Kidney capillary endothelial cell (primary cell): ENCODE data around the gene OTOF.

Experiments used
- DNase-seq: peaks from one replicate; pipeline ENCODE4 v3.0.0-alpha.2; 2018; ENCODE audit warnings: low spot score

The OTOF gene

DNA sequence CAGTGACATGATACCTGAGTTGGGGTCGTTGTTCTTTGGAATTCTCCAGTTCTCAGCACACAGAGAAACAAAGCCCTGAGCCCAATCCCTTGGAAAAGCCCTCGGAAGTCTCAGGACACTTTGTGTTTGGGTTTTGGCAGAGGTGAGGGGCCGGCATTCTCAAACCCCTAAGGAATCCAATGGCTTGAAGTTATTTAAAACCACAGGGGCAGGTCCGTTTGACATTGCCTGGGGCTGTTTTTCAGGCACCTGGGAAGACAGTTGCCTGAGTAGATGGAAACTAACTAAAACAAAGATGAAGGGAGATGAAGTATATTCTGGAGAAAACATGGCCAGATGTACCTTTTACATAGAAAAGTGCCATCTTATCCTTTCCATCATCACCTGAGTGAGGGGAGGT, 22.5 kb upstream of the OTOF start:
- DNase-seq = no peak

DNA sequence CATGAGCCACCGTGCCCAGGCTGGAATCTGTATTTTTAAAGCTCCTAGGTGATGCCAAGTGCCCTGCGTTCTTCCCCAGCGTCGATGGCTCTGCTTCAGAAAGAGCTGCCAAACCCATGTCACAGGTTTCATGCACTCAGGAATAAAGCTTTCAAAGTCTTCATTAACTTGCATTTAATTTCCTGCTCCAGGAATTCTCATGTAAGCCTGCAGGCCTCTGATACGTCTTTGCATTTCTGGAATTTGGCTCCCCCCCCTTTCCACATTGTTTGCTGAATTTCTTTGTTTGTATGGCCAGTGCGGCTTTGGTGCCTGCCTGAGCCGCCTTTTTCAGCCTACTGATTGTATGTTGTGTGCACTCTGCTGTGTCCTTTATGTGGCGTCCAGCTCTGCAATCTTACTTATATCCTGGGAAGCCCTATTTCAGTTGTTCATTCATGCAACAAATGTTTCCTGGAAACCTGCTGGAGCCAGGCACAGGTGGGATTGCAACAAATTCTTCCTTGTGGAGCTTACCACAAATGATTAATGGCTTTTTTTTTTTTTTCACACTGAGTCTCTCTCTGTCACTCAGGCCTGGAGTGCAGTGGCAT, 17.9 kb upstream of the OTOF start:
- no peak for DNase-seq

DNA sequence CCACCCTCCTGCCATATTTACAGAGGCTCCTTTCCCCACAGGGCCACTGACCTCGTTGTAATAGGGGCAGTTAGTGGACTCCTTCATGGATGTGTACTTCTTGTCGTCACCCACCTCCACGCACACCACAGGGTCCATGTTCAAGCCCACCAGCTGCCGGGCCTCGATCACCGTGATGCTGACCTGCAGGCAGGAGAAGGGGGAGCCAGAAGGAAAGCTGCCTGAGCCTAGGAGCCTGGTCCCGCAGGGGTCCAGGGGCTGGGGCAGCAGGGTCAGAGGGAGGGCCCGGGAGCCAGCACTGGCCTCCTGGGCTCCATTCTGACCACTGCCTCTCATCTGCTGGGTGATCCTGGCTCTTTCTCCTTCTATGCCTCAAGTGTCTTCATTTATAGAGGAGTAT, 17.0 kb upstream of the OTOF start:
- DNase-seq = no peak

DNA sequence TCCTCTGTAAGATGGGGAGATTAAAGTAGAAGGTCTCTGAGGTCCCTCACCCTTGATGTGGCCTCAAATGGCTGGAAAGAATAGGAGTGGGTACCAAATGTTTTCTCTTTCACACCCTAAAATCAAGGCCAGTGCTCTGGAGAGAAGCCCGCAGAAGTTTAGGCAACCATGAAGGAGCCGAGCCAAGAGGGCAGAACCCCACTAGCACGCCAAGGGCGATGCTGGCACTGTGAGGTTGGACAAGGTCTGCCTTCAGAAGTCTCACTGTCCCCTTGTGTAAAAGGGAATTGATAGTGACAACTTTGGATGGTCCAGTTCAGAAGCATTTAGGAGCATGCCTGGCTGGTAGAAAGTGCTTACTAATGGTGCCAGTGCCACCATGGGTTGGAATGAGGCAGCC, 16.3 kb upstream of the OTOF start:
- no peak for DNase-seq

DNA sequence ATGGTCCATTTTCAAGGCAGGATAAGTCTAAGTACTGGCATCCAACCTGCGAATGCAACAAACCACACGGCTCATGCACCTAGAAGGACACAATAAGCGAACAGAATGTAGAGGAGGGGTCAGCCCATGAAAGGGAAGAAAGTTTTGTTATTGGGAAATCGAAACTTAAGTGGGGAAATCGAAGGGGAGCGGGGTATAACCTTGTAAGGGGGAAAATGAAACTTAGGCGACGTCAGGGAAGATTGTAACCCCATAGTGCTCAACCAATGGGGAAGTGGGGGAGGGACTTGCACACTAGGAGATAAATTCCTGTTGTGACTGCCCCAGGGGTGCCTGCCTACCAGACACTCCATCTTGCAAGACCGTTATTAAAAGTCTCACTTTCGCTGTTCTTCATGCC, 15.6 kb upstream of the OTOF start:
- DNase-seq = no peak

DNA sequence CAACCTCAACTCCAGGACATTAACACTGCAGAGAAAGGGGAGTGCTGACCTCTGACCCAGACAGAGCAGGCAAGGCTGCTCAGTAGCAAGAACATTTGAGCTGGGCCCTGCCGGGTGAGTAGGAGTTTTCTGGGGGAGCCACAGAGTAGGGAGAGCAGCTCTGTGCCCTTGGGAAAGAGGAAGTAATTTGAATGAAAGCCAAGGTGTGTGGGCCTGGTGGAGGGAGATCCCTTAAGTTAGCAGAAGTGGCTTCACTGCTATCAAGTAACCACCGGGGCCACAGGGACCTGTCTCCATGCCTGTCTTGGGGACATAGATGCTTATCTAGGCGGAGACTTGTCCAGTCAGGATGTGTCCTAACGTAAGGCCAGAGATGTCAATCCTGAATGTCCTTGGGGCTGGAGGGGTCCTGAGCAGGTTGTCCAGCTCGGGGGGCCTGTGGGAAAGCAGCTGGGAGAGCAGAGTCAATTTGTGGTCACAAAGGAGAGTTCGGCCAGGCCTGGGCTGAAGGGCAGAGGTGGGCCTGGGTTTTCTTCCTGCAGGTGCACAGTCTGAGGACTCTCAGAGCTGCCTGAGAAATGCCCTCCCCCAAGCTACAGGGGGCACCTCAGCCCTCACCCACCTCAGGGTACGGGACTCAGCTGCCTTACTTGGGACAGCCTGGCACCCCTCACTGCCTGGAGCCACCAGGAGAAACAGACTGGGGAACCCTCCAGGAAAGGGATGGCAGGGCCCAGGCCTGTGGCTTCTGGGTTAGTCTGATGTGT, 15.0 kb upstream of the OTOF start:
- no peak for DNase-seq

DNA sequence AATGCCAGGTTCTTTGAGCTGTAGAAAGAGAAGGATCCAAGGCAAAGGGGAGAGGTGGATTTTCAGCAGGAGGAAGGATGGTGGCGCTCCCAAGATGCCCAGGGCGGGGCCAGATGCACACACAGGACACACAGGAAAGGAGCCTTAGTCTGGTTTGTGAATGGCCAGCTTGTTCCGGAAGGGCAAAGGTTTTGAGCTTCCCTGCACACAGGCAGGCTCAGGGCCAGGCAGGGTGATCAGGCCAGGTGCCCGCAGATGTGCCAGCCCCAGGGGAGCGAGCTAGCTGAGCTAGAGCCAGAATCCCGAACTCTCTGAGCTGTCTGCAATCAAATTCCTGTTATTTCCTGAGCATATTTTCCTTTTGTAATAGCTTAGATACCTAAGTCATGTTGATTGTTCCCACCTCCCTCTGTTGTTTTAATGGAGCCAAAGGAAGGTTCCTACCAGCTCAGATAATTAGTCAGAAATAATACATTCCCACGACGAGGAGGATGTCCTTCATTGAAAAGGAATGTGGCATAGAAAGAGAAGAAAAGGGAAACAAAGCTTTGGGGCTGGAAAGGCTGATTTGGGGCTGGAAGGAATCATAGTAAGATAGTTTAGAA, 13.7 kb upstream of the OTOF start:
- DNase-seq = peak; percentile 45

DNA sequence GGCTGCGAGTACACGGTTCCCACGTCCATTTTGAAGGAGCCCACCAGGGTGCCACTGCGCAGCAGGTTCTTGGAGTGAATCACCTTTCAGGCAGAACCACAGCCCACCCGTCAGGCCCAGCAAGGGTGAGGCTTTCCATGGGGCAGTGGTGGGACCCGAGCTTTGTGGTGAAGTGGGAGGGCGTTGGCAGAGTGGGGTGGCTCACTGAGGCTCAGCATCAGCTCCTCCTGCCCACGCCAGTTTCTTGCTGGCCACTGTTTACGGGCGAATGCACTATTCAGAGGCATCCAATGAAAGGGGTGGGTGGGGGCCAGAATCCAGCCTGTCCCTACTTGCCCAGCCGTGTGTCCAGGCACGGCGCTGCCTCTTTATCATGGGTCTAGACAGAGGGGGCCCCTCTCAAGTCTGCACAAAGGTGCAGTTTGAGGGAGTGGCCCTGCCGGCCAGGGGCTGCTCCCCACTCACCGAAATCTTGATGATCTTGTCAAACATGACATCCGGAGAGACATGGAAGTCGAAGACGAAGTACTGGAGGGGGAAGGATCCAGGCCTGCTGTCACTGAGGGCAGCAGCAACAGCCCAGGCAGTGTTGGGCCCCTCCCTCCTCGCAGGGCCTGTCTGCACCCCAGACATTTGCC, 11.4 kb upstream of the OTOF start:
- no peak for DNase-seq

DNA sequence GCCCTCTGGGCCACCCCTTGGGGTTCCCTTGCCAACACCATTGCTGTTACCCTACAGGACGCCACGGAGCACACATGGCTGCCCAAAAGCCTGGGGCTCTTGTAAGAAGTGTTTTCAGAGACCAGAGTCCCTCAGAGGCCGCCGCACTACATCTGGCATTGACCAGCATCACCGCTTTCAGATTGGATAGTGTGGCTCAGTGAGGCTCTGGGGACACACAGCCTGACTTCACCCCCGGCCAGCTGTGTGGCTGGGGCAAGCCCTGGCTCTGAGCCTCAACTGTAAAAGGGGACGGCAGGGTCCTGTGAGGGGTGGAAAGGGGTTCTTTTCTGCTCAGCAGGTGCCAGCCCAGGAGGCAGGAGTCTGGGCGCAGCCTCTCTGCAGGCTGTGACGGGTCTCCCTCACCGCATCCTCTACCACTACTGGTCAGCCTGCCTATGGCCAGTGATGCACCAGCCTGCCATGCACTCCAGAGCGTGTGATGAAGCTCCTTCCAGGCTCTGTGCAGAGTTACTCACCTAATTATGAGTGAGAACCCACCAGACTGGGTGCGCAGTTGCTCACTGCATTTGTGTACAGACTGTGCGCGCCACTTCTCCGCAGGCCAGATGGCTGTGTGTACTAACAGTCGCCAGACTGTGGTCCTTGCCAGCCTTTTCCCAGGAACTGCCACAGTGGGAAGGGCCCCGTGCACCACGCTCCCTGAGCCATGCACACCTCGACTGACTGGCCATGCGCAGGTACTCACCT, 10.7 kb upstream of the OTOF start:
- DNase-seq = no peak

DNA sequence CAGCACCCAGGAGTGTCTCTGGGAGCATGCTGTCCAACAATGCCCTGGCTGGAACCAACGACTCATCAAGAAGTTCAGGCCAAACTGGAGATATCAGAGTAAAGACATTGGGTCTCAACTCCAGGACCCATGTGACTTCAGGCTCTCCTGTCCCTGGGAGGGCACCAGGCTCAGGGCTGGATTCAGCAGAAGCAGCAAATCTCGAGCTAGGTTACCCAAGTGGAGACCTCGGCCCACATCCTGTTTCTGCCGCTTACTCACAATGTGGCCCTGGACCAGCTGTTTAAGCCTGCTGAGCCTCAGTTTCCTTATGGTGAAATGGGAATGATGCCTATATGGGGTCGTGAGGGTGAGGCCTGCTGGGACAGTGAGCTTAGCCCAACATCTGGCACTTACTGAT, 9.3 kb upstream of the OTOF start:
- DNase-seq = no peak

DNA sequence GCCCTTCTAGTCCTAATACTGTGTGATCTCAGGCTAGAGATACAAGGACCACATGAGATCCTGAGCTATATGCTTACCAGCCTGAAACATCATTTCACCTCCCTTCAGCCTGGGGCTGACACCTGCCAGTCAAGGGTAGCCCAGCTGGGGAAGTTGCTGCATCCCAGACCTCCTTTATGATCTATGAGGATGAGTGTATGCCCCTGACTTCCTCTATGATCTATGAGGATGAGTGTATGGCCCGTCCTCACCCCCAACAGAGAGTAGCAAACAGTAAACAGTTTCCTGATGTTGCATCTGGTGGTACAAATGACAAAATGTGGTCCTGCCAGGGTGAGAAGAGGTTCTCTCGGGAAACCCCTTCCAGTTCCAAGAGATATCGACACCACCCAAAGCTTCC, 8.9 kb upstream of the OTOF start:
- no peak for DNase-seq

DNA sequence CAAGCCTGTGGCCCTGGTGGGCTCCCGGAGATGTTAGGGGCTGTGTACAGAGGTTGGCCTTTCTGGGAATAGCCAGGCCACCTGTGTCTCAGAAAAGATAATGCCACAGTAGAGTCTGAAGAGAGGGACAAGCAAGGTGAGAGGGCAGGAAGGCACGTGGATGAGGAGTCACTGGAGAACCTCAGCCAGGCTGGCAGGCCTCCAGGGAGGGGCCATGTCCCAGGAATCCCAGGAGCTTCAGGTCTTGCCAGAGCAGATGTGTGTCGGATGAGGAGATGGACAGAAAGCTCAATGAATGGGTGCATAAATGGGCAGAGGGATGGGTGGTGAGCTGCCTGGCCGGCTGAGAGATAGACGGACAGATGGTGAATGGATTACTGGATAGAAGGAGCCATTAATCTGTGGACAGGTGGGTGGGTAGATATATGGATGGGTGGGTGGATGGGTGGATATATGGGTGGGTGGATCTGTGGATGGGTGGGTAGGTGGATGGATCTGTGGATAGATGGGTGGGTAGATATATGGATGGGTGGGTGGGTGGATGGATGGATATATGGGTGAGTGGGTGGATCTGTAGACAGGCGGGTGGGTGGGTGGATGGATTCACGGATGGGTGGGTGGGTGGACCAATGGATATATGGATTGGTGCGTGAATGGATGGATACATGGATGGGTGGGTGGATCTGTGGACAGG, 7.9 kb upstream of the OTOF start:
- no peak for DNase-seq

DNA sequence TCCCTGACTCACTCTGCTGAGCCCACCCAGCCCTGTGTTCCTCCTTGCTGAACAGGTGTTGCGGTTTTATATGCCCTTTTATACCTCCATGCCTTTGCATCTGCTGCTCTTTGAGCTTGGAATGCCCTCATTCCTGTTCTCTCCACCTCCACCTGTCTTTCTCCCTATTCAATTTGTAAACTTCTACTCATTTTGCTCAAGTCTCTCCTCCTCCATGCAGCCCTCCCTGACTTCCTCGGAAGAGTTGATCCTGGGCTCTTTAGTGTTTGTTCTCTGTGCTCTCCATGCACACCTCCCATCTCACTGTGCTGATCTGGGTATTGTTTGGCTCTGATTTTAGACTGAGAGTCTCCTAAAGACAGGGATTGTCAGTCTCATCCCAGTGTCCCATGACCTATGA, 7.2 kb upstream of the OTOF start:
- no peak for DNase-seq

DNA sequence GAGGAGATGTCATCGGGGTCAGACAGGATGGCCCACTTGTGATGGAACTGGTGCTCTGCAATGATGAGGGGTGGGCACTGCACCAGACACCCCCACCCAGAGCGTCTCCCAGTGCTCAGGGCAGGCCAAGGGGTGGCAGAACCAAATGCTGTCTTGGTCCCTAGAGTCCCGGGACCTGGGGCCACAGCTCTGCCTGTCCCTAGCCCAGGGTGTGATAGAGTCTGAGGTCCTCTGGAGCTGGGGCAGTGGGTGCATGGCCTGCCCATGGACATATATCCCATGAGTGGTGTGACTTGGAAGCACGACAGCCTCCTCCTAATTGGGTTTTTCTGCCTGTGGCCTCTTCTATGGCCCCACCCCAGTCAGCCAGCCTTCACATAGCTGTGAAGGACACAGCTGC, 6.7 kb upstream of the OTOF start:
- DNase-seq = no peak

DNA sequence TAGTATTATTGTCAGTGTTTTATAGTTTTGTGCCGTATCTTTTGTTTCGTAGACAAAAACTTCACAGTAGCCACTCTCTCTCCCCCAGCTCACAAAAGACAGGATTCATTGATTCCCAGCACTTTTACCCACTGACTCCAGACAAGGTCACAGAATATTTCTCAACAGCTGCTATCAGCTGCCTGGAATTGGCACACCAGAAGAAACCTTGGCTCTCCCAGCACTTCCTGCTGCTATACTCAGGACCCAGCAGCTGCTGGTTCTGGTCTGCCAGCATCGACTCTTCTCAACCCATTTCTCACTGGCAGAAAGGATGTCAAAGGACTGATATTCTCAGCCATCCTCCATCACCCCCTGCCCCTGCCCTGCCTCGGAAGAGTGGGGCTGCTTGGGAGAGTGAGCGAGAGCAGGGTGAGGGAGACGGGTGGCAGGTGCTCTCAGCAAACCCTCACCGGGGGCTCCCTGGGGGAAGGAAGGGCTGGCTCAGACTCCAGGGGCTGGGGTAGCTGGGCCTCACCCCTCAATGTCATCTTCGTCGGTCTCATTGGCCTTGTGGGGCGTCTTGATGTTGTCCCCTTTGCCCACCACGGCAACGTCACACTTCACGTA, 6.1 kb upstream of the OTOF start:
- DNase-seq = no peak

DNA sequence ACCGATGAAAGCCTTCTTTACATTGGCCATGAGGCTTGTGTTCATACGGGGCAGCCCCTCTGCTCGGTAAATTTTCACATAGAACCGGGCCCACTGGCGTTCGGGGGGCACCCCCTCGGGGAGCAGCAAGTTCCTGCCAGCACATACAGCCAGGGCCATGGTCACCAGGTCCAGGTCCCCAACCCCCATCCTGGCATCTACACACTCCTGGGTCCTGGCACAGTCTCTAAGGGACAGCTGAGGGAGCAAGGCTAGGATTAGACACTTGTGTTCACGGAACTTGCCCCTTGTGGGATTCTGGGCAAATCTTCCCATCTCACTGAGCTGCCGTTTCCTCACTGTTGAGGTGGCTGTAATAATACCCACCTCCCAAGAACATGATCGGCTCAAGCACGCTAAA, 5.6 kb upstream of the OTOF start:
- no peak for DNase-seq

DNA sequence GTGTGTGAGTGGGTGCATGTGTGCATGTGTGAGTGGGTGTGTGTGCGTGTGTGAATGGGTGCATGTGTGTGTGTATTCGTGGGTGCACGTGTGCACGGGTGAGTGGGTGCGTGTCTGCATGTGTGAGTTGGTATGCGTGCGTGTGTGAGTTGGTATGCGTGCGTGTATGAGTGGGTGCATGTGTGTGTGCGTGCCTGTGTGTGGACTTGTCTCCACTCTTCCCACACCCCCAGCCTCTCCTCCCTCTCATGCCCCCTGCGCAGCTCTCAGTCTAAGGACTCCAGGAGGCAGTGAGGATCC, 5.1 kb upstream of the OTOF start:
- DNase-seq = no peak

DNA sequence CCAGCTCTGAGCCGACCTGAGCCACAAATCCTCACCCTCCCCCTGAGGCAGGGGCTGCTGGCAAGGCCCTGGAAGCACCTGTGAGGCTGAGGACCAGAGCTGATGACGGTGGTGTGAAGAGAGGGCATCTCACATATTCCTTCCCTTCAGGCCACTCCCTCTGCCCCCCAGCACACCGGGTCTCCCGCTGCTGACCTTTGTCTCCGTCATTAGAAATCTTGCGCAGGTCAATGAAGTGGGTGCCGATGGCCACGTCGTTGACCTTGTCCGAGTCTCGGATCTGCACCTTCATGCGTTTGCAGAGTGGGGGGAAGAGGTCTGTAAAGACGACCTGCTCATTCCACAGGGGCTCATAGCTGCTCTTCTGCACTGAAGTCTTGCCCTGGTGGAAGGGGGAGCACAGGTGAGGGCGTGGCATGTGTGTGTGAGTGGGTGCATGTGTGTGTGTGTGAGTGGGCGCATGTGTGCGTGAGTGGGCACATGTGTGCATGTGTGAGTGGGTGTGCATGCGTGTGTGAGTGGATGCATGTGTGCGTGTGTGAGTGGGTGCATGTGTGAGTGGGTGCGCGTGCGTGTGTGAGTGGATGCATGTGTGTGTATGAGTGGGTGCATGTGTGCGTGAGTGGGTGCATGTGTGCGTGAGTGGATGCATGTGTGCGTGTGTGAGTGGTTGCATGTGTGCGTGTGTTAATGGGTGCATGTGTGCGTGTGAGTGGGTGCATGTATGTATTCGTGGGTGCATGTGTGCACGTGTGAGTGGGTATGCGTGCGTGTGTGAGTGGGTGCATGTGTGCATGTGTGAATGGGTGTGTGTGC, 4.5 kb upstream of the OTOF start:
- DNase-seq = no peak

DNA sequence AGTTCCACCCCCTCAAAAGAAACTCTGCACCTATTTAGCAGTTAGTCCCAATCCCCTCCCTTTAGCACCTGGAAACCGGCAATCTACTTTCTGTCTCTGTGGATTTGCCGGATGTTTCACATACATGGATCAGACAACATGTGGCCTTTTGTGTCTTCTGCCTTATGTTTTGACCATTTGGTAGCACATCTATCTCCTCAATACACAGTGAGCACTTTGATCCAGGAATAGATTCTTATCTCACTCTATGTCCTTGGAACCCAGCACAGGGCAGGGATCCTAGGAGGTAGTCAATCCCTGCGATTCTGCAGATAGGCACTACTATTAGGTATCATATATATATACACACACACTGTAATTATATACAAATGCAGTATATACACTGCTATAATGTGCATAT, 3.8 kb upstream of the OTOF start:
- DNase-seq = no peak

DNA sequence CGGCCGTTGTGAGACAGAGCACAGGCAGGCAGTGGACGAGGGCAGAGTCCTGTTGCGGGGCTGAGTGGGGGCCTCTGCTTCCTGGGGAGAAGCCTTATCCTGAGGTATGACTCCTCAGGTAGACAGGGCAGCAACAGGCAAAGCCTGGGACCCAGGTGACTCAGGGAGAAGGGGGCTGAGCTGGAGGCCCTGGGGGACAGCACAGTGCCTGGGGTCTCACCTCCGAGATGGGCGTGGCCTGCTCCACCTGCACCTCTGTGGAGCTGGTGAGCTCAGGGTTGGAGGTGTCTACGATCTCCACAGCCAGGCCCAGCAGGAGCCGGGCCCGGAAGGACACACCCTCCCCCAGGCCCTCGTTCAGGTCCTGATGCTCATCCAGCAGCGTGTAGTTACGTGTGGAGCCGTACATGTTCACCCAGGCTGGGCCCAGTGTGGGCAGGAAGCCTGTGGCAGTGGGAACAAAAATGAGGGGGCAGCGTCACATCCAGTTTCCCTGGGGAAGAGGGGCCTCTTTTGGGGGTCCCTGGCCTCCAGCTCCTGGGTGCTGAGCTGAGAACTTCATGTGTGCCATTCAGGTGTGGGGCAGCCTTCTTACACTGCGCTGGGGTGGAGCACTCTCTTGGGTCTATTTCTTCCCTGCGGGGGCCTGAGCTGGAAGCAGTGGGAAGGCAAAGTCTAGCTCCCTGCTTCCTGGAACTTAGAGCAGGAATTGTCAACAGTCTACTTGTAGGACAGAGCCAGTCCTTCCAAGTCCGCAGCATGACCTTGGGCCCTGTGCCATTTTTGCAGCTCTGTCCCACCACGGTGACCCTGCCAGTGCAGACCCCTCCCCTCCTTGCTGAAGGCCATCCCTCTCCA, 2.9 kb upstream of the OTOF start:
- no peak for DNase-seq
